ENCODE measurements around the gene RAB6D. TPM values are rescaled to one million over a fixed set of nuclear protein-coding genes. Genes with fewer than 3 reads are reported as not detected.
"Not testable (repeated sequence)": the region's sequence is repeated elsewhere in the genome, so short reads cannot be mapped to it uniquely, and the experiment has no call there.

Gene RAB6D
- total RNA-seq, 1 experiment from 2014 or later, result not detected

- Histone ChIP-seq H3K79me2 (ENCODE audit: low read depth) (no peaks in the 10 kb centered on the region), H3K9me3 (ENCODE audit: insufficient read depth, low read depth) (no peaks in the 10 kb centered on the region), H3F3A (ENCODE audit: insufficient read depth, low read depth) (no peaks in the 10 kb centered on the region), H3K4me1 (replicated peaks; ENCODE audit: insufficient read depth) (no peaks in the 10 kb centered on the region), H3K27me3 (ENCODE audit: insufficient read depth, low read depth) (peaks cover 40% of the 10 kb centered on the region; the same call in 1 of the 2 replicates), H3K36me3 (ENCODE audit: low read depth) (no peaks in the 10 kb centered on the region), H3K4me3 (no peak overlapping the region), H3K4me2 (no peak overlapping the region), H2AFZ (no peak overlapping the region), H3K27ac (no peak overlapping the region), H3K9me2 (ENCODE audit: insufficient read depth) (no peaks in the 10 kb centered on the region), H4K20me1 (ENCODE audit: insufficient read depth) (no peaks in the 10 kb centered on the region)
- peak in 1 of 2 experiments; percentile 8 for DNase-seq
- BruUV-seq (replicated peaks), result no TSS peak
- TF ChIP-seq EZH2 (IDR thresholded peaks at IDR 0.05; ENCODE audit: low read depth) (no peak), CTCF (conservative IDR thresholded peaks at IDR 0.05) (no peak)
- POLR2A ChIA-PET (ENCODE audit: unreplicated experiment), result no interaction called here
- CTCF ChIA-PET, result no interaction called here
- intact Hi-C loops (cut with micrococcal nuclease; ENCODE audit: unreplicated experiment), result no loop called here
Measured at GRCh38 chr2:131394147-131394931, 30.4 kb upstream of the RAB6D start.

GRCh38 chr2:131391953-131392352 is 28.0 kb upstream of the RAB6D start:
- H2AFZ ChIP-seq; H3K9me3 ChIP-seq (ENCODE audit: insufficient read depth, low read depth); H3F3A ChIP-seq (ENCODE audit: insufficient read depth, low read depth); CTCF ChIA-PET; H3K36me3 ChIP-seq (ENCODE audit: low read depth); H3K4me2 ChIP-seq; H3K4me1 ChIP-seq (replicated peaks; ENCODE audit: insufficient read depth); H3K79me2 ChIP-seq (ENCODE audit: low read depth); H3K9me2 ChIP-seq (ENCODE audit: insufficient read depth); H4K20me1 ChIP-seq (ENCODE audit: insufficient read depth); intact Hi-C loops (cut with micrococcal nuclease; ENCODE audit: unreplicated experiment); POLR2A ChIA-PET (ENCODE audit: unreplicated experiment); BruUV-seq (replicated peaks); DNase-seq; H3K4me3 ChIP-seq; H3K27ac ChIP-seq: not testable (repeated sequence)
- H3K27me3 ChIP-seq (ENCODE audit: insufficient read depth, low read depth), result peaks cover 37% of the 10 kb centered on the region; the same call in 1 of the 2 replicates

GRCh38 chr2:131391471-131391870 is 27.5 kb upstream of the RAB6D start:
- BruUV-seq (replicated peaks), result not testable (repeated sequence)

GRCh38 chr2:131390495-131391130 is 26.6 kb upstream of the RAB6D start:
- intact Hi-C loops (cut with micrococcal nuclease; ENCODE audit: unreplicated experiment); H3K27ac ChIP-seq; CTCF ChIA-PET; DNase-seq; POLR2A ChIA-PET (ENCODE audit: unreplicated experiment); H4K20me1 ChIP-seq (ENCODE audit: insufficient read depth); H3K4me3 ChIP-seq; H3F3A ChIP-seq (ENCODE audit: insufficient read depth, low read depth); H2AFZ ChIP-seq; BruUV-seq (replicated peaks); H3K4me1 ChIP-seq (replicated peaks; ENCODE audit: insufficient read depth); H3K79me2 ChIP-seq (ENCODE audit: low read depth); H3K9me2 ChIP-seq (ENCODE audit: insufficient read depth); H3K9me3 ChIP-seq (ENCODE audit: insufficient read depth, low read depth); H3K4me2 ChIP-seq; H3K36me3 ChIP-seq (ENCODE audit: low read depth): not testable (repeated sequence)
- peaks cover 37% of the 10 kb centered on the region; the same call in 1 of the 2 replicates for H3K27me3 ChIP-seq (ENCODE audit: insufficient read depth, low read depth)

More at GRCh38 chr2:131391471-131391870, 27.5 kb upstream of the RAB6D start:
- H3K27me3 ChIP-seq (ENCODE audit: insufficient read depth, low read depth), result peaks cover 37% of the 10 kb centered on the region; the same call in 1 of the 2 replicates
- H3K9me2 ChIP-seq (ENCODE audit: insufficient read depth); H3K9me3 ChIP-seq (ENCODE audit: insufficient read depth, low read depth); POLR2A ChIA-PET (ENCODE audit: unreplicated experiment); CTCF ChIA-PET; DNase-seq; H3K79me2 ChIP-seq (ENCODE audit: low read depth); H3K27ac ChIP-seq; H4K20me1 ChIP-seq (ENCODE audit: insufficient read depth); H3K4me3 ChIP-seq; H2AFZ ChIP-seq; H3K4me1 ChIP-seq (replicated peaks; ENCODE audit: insufficient read depth); H3K36me3 ChIP-seq (ENCODE audit: low read depth); H3F3A ChIP-seq (ENCODE audit: insufficient read depth, low read depth); intact Hi-C loops (cut with micrococcal nuclease; ENCODE audit: unreplicated experiment); H3K4me2 ChIP-seq: not testable (repeated sequence)

Measured in PC-9 (cell line).